Measurements from ENCODE around the gene ZNF276. TPM values are rescaled to one million over a fixed set of nuclear protein-coding genes. Genes with fewer than 3 reads are reported as not detected.
"Not testable (repeated sequence)": the region's sequence is repeated elsewhere in the genome, so short reads cannot be mapped to it uniquely, and the experiment has no call there.

The ZNF276 gene
- total and polyA plus RNA-seq, 2 experiments from 2014 or later: 4.3 to 12.0 TPM

- in situ Hi-C loops (cut with MboI): no loop called here
- TF ChIP-seq EZH2 (IDR thresholded peaks at IDR 0.05; ENCODE audit: insufficient read depth, poor library complexity, severe bottlenecking) (no peak), EZH2phosphoT487 (IDR thresholded peaks at IDR 0.05; ENCODE audit: insufficient read depth, low read depth) (no peak)
- no peak for DNase-seq
- H3K4me1 ChIP-seq (ENCODE audit: insufficient read depth): no peaks in the 10 kb centered on the region
- H3K36me3 ChIP-seq (ENCODE audit: low read depth): no peaks in the 10 kb centered on the region
- no peaks in the 10 kb centered on the region for H3K79me2 ChIP-seq (ENCODE audit: insufficient read depth)
- H3K27me3 ChIP-seq (replicated peaks; ENCODE audit: insufficient read depth): no peaks in the 10 kb centered on the region
- no peaks in the 10 kb centered on the region for H3K9me3 ChIP-seq (ENCODE audit: low read depth)
- no peak overlapping the region for H3K9ac ChIP-seq
- WGBS, 2 experiments (ENCODE audit: low coverage in 1 of 2, low lambda C conversion rate in 2 of 2, missing lambda C conversion rate in 2 of 2): 92 to 97% methylated on average over 6 of the region's 6 CpGs
- H3F3A ChIP-seq (ENCODE audit: insufficient read depth): no peaks in the 10 kb centered on the region
- H3K4me3 ChIP-seq: no peak overlapping the region
- no peak overlapping the region for H3K4me2 ChIP-seq (ENCODE audit: unreplicated experiment)
- no peaks in the 10 kb centered on the region for H4K20me1 ChIP-seq (ENCODE audit: insufficient read depth)
- no peak overlapping the region for H2AFZ ChIP-seq
- H3K27ac ChIP-seq: no peak overlapping the region
- H3K9me2 ChIP-seq (ENCODE audit: insufficient read depth): no peaks in the 10 kb centered on the region
Observed at GRCh38 chr16:89782489-89782888, 61.2 kb downstream of the ZNF276 start.

DNA sequence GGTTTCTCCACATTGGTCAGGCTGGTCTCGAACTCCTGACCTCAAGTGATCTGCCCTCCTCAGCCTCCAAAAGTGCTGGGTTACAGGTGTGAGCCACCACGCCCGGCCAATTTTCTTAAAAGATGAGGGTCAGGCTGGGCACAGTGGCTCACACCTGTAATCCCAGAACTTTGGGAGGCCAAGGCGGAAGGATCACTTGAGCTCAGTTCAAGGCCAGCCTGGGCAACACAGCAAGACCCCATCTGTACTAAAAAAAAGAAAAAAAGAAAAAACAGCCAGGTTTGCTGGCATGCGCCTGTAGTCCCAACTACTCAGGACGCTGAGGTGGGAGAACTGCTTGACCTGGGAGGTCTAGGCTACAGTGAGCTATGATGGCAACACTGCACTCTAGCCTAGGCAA lies 62.6 kb downstream of the ZNF276 start:
- H2AFZ ChIP-seq; H3K9me3 ChIP-seq (ENCODE audit: low read depth); H3K27ac ChIP-seq; H4K20me1 ChIP-seq (ENCODE audit: insufficient read depth); H3K36me3 ChIP-seq (ENCODE audit: low read depth); DNase-seq; H3K4me2 ChIP-seq (ENCODE audit: unreplicated experiment); H3F3A ChIP-seq (ENCODE audit: insufficient read depth); H3K4me1 ChIP-seq (ENCODE audit: insufficient read depth); H3K4me3 ChIP-seq; H3K9ac ChIP-seq; H3K27me3 ChIP-seq (replicated peaks; ENCODE audit: insufficient read depth); in situ Hi-C loops (cut with MboI); H3K79me2 ChIP-seq (ENCODE audit: insufficient read depth); H3K9me2 ChIP-seq (ENCODE audit: insufficient read depth): not testable (repeated sequence)
- 88 to 99% methylated on average over 6 of the region's 6 CpGs for WGBS, 2 experiments (ENCODE audit: low coverage in 1 of 2, low lambda C conversion rate in 2 of 2, missing lambda C conversion rate in 2 of 2)

DNA sequence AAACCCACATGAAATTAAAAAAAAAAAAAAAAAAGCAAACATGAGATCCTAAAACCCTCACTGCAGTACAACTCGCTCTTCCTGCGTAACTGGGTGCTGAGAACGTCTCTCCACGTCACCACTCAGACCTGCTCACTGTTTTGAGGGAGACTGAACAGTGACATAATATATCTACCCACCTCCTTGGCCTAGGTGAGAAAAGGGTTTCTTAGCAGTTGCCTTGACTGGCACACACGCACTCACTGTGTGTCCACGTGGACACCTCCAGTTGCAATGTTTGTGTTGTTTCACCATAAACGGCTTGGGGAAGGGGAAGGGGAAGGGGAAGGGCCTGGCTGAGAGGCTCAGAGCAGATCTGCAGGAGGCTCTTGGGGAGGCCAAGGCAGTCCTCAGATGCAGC lies 63.1 kb downstream of the ZNF276 start:
- Histone ChIP-seq H3K4me3 (no peak overlapping the region), H3K9me3 (ENCODE audit: low read depth) (no peaks in the 10 kb centered on the region), H3K79me2 (ENCODE audit: insufficient read depth) (no peaks in the 10 kb centered on the region), H3K27ac (no peak overlapping the region), H3K4me2 (ENCODE audit: unreplicated experiment) (no peak overlapping the region), H4K20me1 (ENCODE audit: insufficient read depth) (no peaks in the 10 kb centered on the region), H3K27me3 (replicated peaks; ENCODE audit: insufficient read depth) (no peaks in the 10 kb centered on the region), H3K4me1 (ENCODE audit: insufficient read depth) (no peaks in the 10 kb centered on the region), H3K36me3 (ENCODE audit: low read depth) (no peaks in the 10 kb centered on the region), H3K9ac (no peak overlapping the region), H2AFZ (no peak overlapping the region), H3K9me2 (ENCODE audit: insufficient read depth) (no peaks in the 10 kb centered on the region), H3F3A (ENCODE audit: insufficient read depth) (no peaks in the 10 kb centered on the region)
- TF ChIP-seq EZH2 (IDR thresholded peaks at IDR 0.05; ENCODE audit: insufficient read depth, poor library complexity, severe bottlenecking) (no peak), EZH2phosphoT487 (IDR thresholded peaks at IDR 0.05; ENCODE audit: insufficient read depth, low read depth) (no peak)
- WGBS, 2 experiments (ENCODE audit: low coverage in 1 of 2, low lambda C conversion rate in 2 of 2, missing lambda C conversion rate in 2 of 2): 97 to 100% methylated on average over 7 of the region's 7 CpGs
- no peak for DNase-seq
- in situ Hi-C loops (cut with MboI): no loop called here

GRCh38 chr16:89785523-89786155 lies 64.3 kb downstream of the ZNF276 start:
- 97 to 98% methylated on average over 11 of the region's 11 CpGs for WGBS, 2 experiments (ENCODE audit: low coverage in 1 of 2, low lambda C conversion rate in 2 of 2, missing lambda C conversion rate in 2 of 2)
- TF ChIP-seq EZH2phosphoT487 (IDR thresholded peaks at IDR 0.05; ENCODE audit: insufficient read depth, low read depth) (no peak), EZH2 (IDR thresholded peaks at IDR 0.05; ENCODE audit: insufficient read depth, poor library complexity, severe bottlenecking) (no peak)
- in situ Hi-C loops (cut with MboI): no loop called here
- Histone ChIP-seq H3K27ac (no peak overlapping the region), H3K9me2 (ENCODE audit: insufficient read depth) (no peaks in the 10 kb centered on the region), H3K4me2 (ENCODE audit: unreplicated experiment) (no peak overlapping the region), H3K79me2 (ENCODE audit: insufficient read depth) (no peaks in the 10 kb centered on the region), H3K4me3 (no peak overlapping the region), H3F3A (ENCODE audit: insufficient read depth) (no peaks in the 10 kb centered on the region), H3K4me1 (ENCODE audit: insufficient read depth) (no peaks in the 10 kb centered on the region), H3K36me3 (ENCODE audit: low read depth) (no peaks in the 10 kb centered on the region), H3K9ac (no peak overlapping the region), H3K27me3 (replicated peaks; ENCODE audit: insufficient read depth) (no peaks in the 10 kb centered on the region), H4K20me1 (ENCODE audit: insufficient read depth) (no peaks in the 10 kb centered on the region), H2AFZ (no peak overlapping the region), H3K9me3 (ENCODE audit: low read depth) (no peaks in the 10 kb centered on the region)
- no peak for DNase-seq

Measured in GM23248 (cell line).